ENCODE results near the gene TMEM45A.

DNA sequence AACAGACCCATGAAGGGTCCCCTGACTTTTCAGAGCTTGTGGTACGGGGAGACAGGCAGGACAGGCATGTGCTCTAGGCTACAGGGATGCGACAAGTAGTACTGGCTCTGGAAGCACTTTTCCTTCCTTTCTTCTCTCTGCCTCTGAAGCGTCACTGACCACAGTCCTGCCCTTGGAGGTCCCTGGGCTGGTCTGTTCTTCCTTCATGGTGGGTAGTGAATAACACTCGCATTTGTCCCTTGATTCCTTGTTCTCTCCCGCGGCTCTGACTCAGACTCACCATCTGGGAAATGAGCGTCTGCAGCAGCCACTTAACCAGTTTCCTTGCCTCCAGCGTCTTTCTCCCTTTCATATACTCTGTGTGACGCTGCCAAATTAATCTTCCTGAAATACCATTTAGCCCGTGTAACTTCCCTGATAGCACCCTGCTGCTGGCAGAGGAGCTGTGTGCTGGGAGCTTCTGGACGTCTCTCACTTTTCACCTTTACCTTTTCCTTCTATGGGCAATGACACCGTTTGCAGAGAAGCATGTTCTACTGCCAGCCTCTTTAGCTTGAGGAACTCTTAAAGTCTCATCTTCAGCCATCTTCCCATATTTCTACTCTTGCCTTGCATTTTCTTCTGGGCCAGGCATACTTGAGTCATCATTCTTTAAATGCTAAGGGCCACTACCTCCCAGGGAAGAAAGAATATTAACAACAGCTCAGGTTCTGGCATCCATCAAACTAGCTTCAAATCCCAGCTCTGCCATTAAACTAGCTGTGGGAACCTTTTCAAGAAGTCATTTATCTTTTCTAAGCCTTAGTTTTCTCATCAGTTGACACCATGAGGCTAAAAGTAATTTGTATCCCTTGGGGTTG, 33.6 kb downstream of the TMEM45A start:
- no peak for TF ChIP-seq CTCF (IDR thresholded peaks at IDR 0.05)
- TF ChIP-seq POLR2AphosphoS5 (IDR thresholded peaks at IDR 0.05) = no peak
- no peak for TF ChIP-seq POLR2A (IDR thresholded peaks at IDR 0.05)
- TF ChIP-seq EP300 (IDR thresholded peaks at IDR 0.05) = no peak
